ENCODE measurements around the gene PUM1. TPM values are rescaled to one million over a fixed set of nuclear protein-coding genes. Genes with fewer than 3 reads are reported as not detected.

The PUM1 gene
- total RNA-seq, 1 experiment from 2014 or later = 61.3 TPM

GRCh38 chr1:31027693-31028526 is 37.6 kb downstream of the PUM1 start:
- DNase-seq (ENCODE audit: low read depth) = no peak

- no peak for DNase-seq (ENCODE audit: low read depth)
Observed at GRCh38 chr1:31022259-31022658, 43.3 kb downstream of the PUM1 start.

- DNase-seq (ENCODE audit: low read depth) = no peak
Observed at GRCh38 chr1:31020007-31020790, 45.3 kb downstream of the PUM1 start.

GRCh38 chr1:31019401-31019800 is 46.1 kb downstream of the PUM1 start:
- DNase-seq (ENCODE audit: low read depth) = no peak

- DNase-seq (ENCODE audit: low read depth) = no peak
Observed at GRCh38 chr1:31016868-31017267, 48.6 kb downstream of the PUM1 start.

- DNase-seq (ENCODE audit: low read depth) = no peak
Observed at GRCh38 chr1:31013187-31013864, 52.2 kb downstream of the PUM1 start.

GRCh38 chr1:31012210-31012924 is 53.1 kb downstream of the PUM1 start:
- DNase-seq (ENCODE audit: low read depth) = no peak

GRCh38 chr1:31011719-31012118 is 53.8 kb downstream of the PUM1 start:
- DNase-seq (ENCODE audit: low read depth) = no peak

- DNase-seq (ENCODE audit: low read depth) = peak; percentile 25
Observed at GRCh38 chr1:31010086-31010989, 55.2 kb downstream of the PUM1 start.

GRCh38 chr1:31007462-31007991 is 58.0 kb downstream of the PUM1 start:
- DNase-seq (ENCODE audit: low read depth) = peak; percentile 60

GRCh38 chr1:31006747-31007146 is 58.8 kb downstream of the PUM1 start:
- DNase-seq (ENCODE audit: low read depth) = no peak

- DNase-seq (ENCODE audit: low read depth) = no peak
Observed at GRCh38 chr1:31005617-31006166, 59.8 kb downstream of the PUM1 start.

- no peak for DNase-seq (ENCODE audit: low read depth)
Observed at GRCh38 chr1:31005198-31005597, 60.3 kb downstream of the PUM1 start.

- no peak for DNase-seq (ENCODE audit: low read depth)
Observed at GRCh38 chr1:31004231-31004621, 61.3 kb downstream of the PUM1 start.

GRCh38 chr1:31003613-31004230 is 61.8 kb downstream of the PUM1 start:
- no peak for DNase-seq (ENCODE audit: low read depth)

- no peak for DNase-seq (ENCODE audit: low read depth)
Observed at GRCh38 chr1:31000301-31000700, 65.2 kb downstream of the PUM1 start.

- no peak for DNase-seq (ENCODE audit: low read depth)
Observed at GRCh38 chr1:30998887-30999286, 66.6 kb downstream of the PUM1 start.

GRCh38 chr1:30998171-30998570 is 67.3 kb downstream of the PUM1 start:
- no peak for DNase-seq (ENCODE audit: low read depth)

- DNase-seq (ENCODE audit: low read depth) = no peak
Observed at GRCh38 chr1:30997463-30998057, 68.0 kb downstream of the PUM1 start.

Data from Daoy (cell line).